GM12801 (cell line): ENCODE measurements around the gene ZCCHC24.

Experiments
- TF ChIP-seq, protein P1 (sequence below): IDR thresholded peaks from one replicate; pipeline ENCODE4 v1.5.1; 2011; ENCODE audit warnings: control low read depth; ENCODE audit not compliant: insufficient read length; ENCODE audit errors: extremely low read depth

The ZCCHC24 gene

GRCh38 chr10:79396520-79396919, 48.9 kb downstream of the ZCCHC24 start:
- TF ChIP-seq, protein P1, sequence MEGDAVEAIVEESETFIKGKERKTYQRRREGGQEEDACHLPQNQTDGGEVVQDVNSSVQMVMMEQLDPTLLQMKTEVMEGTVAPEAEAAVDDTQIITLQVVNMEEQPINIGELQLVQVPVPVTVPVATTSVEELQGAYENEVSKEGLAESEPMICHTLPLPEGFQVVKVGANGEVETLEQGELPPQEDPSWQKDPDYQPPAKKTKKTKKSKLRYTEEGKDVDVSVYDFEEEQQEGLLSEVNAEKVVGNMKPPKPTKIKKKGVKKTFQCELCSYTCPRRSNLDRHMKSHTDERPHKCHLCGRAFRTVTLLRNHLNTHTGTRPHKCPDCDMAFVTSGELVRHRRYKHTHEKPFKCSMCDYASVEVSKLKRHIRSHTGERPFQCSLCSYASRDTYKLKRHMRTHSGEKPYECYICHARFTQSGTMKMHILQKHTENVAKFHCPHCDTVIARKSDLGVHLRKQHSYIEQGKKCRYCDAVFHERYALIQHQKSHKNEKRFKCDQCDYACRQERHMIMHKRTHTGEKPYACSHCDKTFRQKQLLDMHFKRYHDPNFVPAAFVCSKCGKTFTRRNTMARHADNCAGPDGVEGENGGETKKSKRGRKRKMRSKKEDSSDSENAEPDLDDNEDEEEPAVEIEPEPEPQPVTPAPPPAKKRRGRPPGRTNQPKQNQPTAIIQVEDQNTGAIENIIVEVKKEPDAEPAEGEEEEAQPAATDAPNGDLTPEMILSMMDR, result no peak

DNA sequence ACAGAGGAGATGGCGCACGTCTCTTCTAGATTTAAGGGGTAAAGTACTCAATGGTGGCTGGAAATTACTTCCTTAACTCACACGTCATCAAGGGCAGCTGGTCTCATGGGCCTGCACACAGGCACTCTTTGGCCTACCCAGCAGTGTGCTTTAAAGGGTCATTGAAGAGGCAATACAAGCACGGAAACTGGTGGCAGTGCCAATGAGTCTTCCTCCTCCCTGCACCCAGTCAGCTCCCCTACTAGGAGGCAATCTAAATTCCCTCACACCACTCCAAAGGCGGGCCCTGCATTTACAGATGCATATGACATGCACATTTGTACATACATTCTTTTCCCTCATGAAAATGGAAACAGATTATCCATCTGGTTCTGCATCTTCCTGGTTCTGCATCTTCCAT, 50.8 kb downstream of the ZCCHC24 start:
- TF ChIP-seq, protein P1, result no peak

DNA sequence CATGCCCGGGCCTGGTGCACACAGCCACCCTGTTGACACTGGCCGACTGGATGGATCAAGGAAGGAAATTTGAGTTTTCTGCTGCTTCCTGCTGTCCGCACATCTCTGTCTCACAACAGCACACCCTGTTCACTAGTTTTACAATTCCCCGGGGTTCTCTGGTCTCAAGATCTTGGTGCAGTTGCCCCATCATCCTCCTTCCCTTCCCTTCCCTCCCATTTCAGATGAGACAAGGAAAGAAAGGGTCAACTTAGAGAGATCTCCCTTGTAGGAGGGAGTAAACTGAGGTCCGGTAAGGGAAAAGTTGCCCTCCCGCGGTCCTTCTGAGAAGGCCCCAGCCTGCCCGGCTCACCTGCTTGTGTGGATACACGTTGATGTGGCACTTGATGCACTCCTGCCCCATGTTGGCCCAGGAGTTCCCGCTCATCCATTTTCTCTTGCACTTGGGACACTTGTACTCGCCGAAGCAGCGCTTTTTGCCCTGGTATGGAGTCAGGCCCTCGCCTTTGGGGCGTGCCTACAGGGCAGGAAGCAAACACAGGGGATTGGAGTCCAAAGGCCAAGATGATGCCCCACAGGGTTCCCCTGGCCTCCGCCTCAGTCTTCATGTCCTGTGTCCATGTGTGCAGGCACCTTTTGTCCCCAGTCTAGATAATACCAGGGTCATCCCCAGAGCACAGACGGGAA, 51.4 kb downstream of the ZCCHC24 start:
- TF ChIP-seq, protein P1, result no peak

- TF ChIP-seq, protein P1, result no peak
Measured at GRCh38 chr10:79393221-79393923, 52.1 kb downstream of the ZCCHC24 start.

- TF ChIP-seq, protein P1, result no peak
Measured at GRCh38 chr10:79392506-79393176, 52.8 kb downstream of the ZCCHC24 start.

GRCh38 chr10:79392020-79392398, 53.4 kb downstream of the ZCCHC24 start:
- TF ChIP-seq, protein P1, result no peak

DNA sequence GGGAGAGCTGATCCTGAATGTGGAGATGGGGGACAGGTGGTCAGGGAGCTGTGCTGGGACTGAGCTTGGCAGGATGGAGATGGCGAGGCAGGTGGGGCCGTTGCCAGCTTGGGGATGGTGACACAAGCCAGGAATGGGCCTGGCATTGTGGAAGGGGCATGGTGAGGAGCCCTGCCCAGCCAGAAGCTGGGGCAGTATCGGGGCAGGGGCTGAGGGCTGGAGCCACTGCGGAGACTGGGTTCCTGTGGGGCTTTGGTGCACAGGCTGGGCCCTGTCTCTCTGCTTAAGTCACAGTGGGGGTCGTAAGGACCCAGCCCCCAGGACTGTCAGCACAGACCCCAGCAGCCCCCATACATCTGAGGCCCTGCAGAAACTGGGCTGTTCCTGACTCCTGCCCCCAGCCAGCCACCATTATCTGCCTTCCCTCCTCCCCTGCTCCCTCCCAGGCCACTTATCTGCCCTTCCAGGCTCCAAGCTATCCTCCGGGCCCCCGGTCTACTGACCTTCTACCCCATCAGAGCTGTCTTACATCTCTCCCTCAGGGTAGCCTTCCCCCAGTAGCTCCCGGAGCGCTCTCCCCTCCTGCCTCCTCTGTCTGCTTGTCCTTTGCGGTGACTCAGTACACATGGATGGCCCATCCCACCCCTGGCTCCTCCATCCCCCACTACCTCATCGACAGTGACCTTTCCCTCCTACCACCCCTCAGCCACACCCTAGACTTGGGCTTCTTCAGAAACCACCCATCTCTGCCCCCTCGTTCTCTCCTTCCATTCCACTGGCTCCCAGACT, 54.0 kb downstream of the ZCCHC24 start:
- TF ChIP-seq, protein P1, result no peak
